GM10266 (cell line): Measurements from ENCODE around the gene VAMP3.

Experiments used
- DNase-seq: peaks from one replicate; pipeline ENCODE4 v3.0.0; 2012; ENCODE audit errors: extremely low spot score
- CTCF ChIP-seq: IDR thresholded peaks from 2 replicates; pipeline ENCODE4 v1.5.1; 2012; ENCODE audit warnings: mild to moderate bottlenecking, low read depth; ENCODE audit not compliant: control insufficient read depth, insufficient read depth; ENCODE audit errors: missing control alignments

VAMP3 gene

GRCh38 chr1:7810395-7810794 is 39.3 kb downstream of the VAMP3 start:
- no peak for TF ChIP-seq CTCF
- DNase-seq = no peak

GRCh38 chr1:7811476-7811875 is 40.4 kb downstream of the VAMP3 start:
- no peak for DNase-seq
- no peak for TF ChIP-seq CTCF

GRCh38 chr1:7813677-7814373 is 42.7 kb downstream of the VAMP3 start:
- DNase-seq = no peak
- TF ChIP-seq CTCF = no peak

- DNase-seq = no peak
- no peak for TF ChIP-seq CTCF
Observed at GRCh38 chr1:7821282-7821681, 50.2 kb downstream of the VAMP3 start.

- no peak for TF ChIP-seq CTCF
Observed at GRCh38 chr1:7824701-7825100, 53.6 kb downstream of the VAMP3 start.

GRCh38 chr1:7826363-7826762 is 55.3 kb downstream of the VAMP3 start:
- DNase-seq = no peak
- no peak for TF ChIP-seq CTCF

More at GRCh38 chr1:7824701-7825100, 53.6 kb downstream of the VAMP3 start:
- no peak for DNase-seq

- TF ChIP-seq CTCF = no peak
- no peak for DNase-seq
Observed at GRCh38 chr1:7827126-7827955, 56.2 kb downstream of the VAMP3 start.
